IPS-18a (cell line): ENCODE data around the gene TSC1.

Experiments used
- H3K27ac ChIP-seq: one replicate; pipeline ENCODE4 v1.5.1; 2013; ENCODE audit warnings: low read length
- H3K27me3 ChIP-seq: one replicate; pipeline ENCODE4 v1.6.1; 2013; ENCODE audit warnings: mild to moderate bottlenecking, low read length; ENCODE audit not compliant: control insufficient read depth, insufficient read depth
- H3K36me3 ChIP-seq: one replicate; pipeline ENCODE4 v1.6.1; 2013; ENCODE audit warnings: low read depth, low read length; ENCODE audit not compliant: control insufficient read depth
- H3K4me1 ChIP-seq: one replicate; pipeline ENCODE4 v1.6.1; 2013; ENCODE audit warnings: low read depth, low read length; ENCODE audit not compliant: control insufficient read depth
- H3K4me3 ChIP-seq: one replicate; pipeline ENCODE4 v1.5.1; 2013; ENCODE audit warnings: low read length
- H3K9ac ChIP-seq: one replicate; pipeline ENCODE4 v1.6.1; 2013; ENCODE audit warnings: mild to moderate bottlenecking, low read length, moderate library complexity
- H3K9me3 ChIP-seq: one replicate; pipeline ENCODE4 v1.6.1; 2013; ENCODE audit warnings: low read depth, low read length; ENCODE audit not compliant: control insufficient read depth

Gene TSC1

GRCh38 chr9:132864691-132865090 lies 79.7 kb downstream of the TSC1 start:
- Histone ChIP-seq H3K36me3 (no peaks in the 10 kb centered on the region), H3K4me1 (peaks cover 3% of the 10 kb centered on the region)

GRCh38 chr9:132864277-132864676 lies 80.1 kb downstream of the TSC1 start:
- no peak overlapping the region for H3K27ac ChIP-seq
- H3K9me3 ChIP-seq: no peaks in the 10 kb centered on the region
- H3K4me3 ChIP-seq: no peak overlapping the region
- no peaks in the 10 kb centered on the region for H3K36me3 ChIP-seq
- H3K27me3 ChIP-seq: no peaks in the 10 kb centered on the region
- H3K4me1 ChIP-seq: peaks cover 3% of the 10 kb centered on the region
- no peak overlapping the region for H3K9ac ChIP-seq

More at GRCh38 chr9:132864691-132865090, 79.7 kb downstream of the TSC1 start:
- Histone ChIP-seq H3K4me3 (no peak overlapping the region), H3K27me3 (no peaks in the 10 kb centered on the region), H3K27ac (no peak overlapping the region), H3K9ac (no peak overlapping the region), H3K9me3 (no peaks in the 10 kb centered on the region)

DNA sequence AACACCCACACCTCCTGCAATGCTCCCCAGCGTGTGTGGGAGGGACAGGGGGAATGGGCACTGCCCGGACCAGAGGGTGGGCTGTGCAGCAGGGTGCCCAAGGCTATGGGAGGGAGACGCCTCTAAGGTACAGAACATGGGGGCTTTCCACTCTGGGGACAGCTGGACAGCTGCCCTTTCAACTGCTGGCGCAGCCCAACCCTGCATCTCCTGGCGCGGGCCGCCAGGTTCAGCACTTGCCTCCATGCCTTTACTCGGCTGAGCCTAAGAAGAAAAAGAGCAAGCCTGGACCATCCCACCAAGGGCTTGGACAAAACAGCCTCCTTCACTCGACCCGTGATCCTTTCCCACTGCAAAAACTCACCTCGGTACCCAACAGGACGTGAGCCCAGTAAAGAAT lies 81.3 kb downstream of the TSC1 start:
- Histone ChIP-seq H3K36me3 (no peaks in the 10 kb centered on the region), H3K9me3 (no peaks in the 10 kb centered on the region), H3K27ac (no peak overlapping the region), H3K4me3 (no peak overlapping the region), H3K9ac (no peak overlapping the region), H3K27me3 (no peaks in the 10 kb centered on the region), H3K4me1 (peaks cover 3% of the 10 kb centered on the region)

- Histone ChIP-seq H3K4me1 (peaks cover 5% of the 10 kb centered on the region), H3K36me3 (no peaks in the 10 kb centered on the region), H3K27me3 (no peaks in the 10 kb centered on the region), H3K9ac (no peak overlapping the region), H3K27ac (no peak overlapping the region), H3K4me3 (no peak overlapping the region), H3K9me3 (no peaks in the 10 kb centered on the region)
Measured at GRCh38 chr9:132862533-132862932, 81.9 kb downstream of the TSC1 start.

DNA sequence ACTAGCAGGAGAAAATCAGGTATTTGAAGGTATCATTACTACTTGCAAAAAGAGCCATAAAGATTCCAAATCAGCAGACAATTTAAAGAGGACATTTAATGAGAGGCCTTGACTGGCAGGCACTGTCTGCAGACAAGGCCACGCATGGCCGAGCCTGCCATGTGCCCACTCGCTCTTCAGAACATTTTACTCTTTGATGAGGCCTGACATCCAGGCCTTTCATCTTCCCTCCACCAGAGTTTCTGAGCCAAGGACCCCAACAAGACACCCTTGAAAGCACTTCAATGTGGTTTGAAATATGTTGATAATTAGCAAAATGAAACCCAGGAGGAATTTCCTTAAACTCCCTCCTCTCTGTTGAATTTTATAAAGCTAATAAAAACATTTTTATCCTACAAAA lies 82.8 kb downstream of the TSC1 start:
- H3K9me3 ChIP-seq: no peaks in the 10 kb centered on the region
- no peak overlapping the region for H3K9ac ChIP-seq
- no peaks in the 10 kb centered on the region for H3K27me3 ChIP-seq

GRCh38 chr9:132858751-132859150 lies 85.7 kb downstream of the TSC1 start:
- H3K9me3 ChIP-seq: no peaks in the 10 kb centered on the region
- H3K27ac ChIP-seq: no peak overlapping the region
- H3K36me3 ChIP-seq: no peaks in the 10 kb centered on the region
- no peaks in the 10 kb centered on the region for H3K27me3 ChIP-seq
- peaks cover 7% of the 10 kb centered on the region for H3K4me1 ChIP-seq
- no peak overlapping the region for H3K4me3 ChIP-seq
- H3K9ac ChIP-seq: no peak overlapping the region

More for the DNA sequence above, 82.8 kb downstream of the TSC1 start:
- no peak overlapping the region for H3K27ac ChIP-seq
- peaks cover 10% of the 10 kb centered on the region for H3K4me1 ChIP-seq
- H3K4me3 ChIP-seq: no peak overlapping the region
- no peaks in the 10 kb centered on the region for H3K36me3 ChIP-seq

DNA sequence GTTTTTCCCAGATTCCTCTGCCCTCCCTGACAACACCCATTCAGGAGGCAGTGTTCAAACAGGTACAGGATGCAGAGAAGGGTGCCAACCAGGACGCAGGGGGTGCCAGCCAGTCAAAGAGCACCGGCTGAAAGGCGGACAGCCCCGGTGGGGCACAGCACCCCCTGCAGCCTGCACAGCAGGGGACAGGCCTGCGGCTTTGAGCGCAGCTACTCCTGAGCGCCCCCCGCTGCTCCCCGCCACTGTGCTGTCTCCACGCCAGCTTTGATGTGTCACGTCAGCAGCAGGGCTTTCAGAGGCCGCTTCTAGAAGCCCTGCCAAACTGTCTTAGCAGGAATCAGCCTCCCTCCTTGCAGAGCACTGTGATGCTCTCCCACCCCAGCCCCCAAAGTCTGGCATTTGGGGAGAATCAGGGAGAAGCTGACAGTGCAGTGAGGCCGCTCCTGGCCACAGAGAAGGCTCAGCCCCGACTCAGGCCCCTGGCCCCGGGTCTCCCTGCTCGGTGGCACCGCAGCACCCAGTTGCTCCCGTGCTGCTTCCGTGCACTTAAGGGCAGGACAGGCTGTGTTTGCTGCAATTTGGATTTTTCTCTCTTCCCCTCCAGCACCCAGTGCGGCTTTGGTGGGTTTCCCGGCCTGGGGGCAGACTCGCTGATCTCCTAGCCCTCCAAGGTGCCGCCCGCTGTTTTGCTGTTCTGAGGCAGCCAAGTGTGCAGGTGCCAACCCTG lies 86.6 kb downstream of the TSC1 start:
- Histone ChIP-seq H3K9ac (no peak overlapping the region), H3K36me3 (no peaks in the 10 kb centered on the region), H3K27me3 (no peaks in the 10 kb centered on the region), H3K27ac (no peak overlapping the region), H3K4me3 (no peak overlapping the region), H3K4me1 (peaks cover 7% of the 10 kb centered on the region), H3K9me3 (no peaks in the 10 kb centered on the region)

GRCh38 chr9:132857031-132857430 lies 87.4 kb downstream of the TSC1 start:
- H3K9me3 ChIP-seq: no peaks in the 10 kb centered on the region
- H3K4me3 ChIP-seq: no peak overlapping the region
- no peaks in the 10 kb centered on the region for H3K27me3 ChIP-seq
- no peak overlapping the region for H3K9ac ChIP-seq
- H3K36me3 ChIP-seq: no peaks in the 10 kb centered on the region
- H3K4me1 ChIP-seq: peaks cover 7% of the 10 kb centered on the region
- H3K27ac ChIP-seq: no peak overlapping the region

- Histone ChIP-seq H3K9me3 (no peaks in the 10 kb centered on the region), H3K4me1 (peaks cover 7% of the 10 kb centered on the region), H3K36me3 (no peaks in the 10 kb centered on the region), H3K4me3 (no peak overlapping the region), H3K27ac (no peak overlapping the region), H3K9ac (no peak overlapping the region), H3K27me3 (no peaks in the 10 kb centered on the region)
Measured at GRCh38 chr9:132855904-132856303, 88.5 kb downstream of the TSC1 start.

DNA sequence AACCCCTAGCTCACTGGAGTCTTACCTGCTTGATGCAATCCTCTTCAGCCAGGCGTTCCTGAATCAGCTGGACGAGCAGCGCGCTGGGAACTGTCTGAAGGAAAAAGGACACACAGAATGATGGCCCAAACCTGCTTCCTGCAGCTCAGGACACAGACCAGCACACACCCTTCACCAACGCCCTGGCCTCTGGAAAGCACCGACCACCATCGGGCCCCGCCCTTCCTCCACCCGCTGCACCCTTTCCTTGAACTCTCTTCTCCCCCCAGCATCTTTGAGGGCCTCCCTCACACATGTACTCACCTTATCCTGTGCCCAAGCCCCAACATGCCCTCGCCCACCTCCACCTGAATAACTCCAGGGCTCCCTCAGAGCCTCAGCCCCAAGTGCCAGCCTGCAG lies 89.6 kb downstream of the TSC1 start:
- no peak overlapping the region for H3K4me3 ChIP-seq
- no peaks in the 10 kb centered on the region for H3K27me3 ChIP-seq
- no peaks in the 10 kb centered on the region for H3K36me3 ChIP-seq
- peaks cover 7% of the 10 kb centered on the region for H3K4me1 ChIP-seq
- H3K27ac ChIP-seq: no peak overlapping the region
- no peak overlapping the region for H3K9ac ChIP-seq
- H3K9me3 ChIP-seq: no peaks in the 10 kb centered on the region

DNA sequence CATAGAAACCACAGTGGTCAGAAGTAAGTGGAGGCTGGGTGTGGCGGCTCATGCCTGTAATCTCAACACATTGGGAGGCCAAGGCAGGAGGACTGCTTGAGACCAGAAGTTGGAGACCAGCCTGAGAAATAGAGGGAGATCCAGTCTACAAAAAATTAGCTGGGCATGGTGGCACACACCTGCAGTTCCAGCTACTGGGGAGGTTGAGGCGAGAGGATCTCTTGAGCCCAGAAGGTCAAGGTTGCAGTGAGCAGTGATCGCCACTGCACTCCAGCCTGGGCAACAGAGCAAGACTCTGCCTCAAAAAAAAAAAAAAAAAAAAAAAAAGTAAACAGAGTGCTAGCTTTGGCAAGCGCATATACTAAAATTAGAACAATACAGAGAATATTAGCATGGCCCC lies 90.9 kb downstream of the TSC1 start:
- no peak overlapping the region for H3K4me3 ChIP-seq
- H3K9me3 ChIP-seq: no peaks in the 10 kb centered on the region
- H3K4me1 ChIP-seq: peaks cover 7% of the 10 kb centered on the region
- no peaks in the 10 kb centered on the region for H3K27me3 ChIP-seq
- no peak overlapping the region for H3K9ac ChIP-seq
- H3K27ac ChIP-seq: no peak overlapping the region
- H3K36me3 ChIP-seq: no peaks in the 10 kb centered on the region

- Histone ChIP-seq H3K4me1 (no peaks in the 10 kb centered on the region), H3K9me3 (no peaks in the 10 kb centered on the region), H3K27ac (no peak overlapping the region), H3K36me3 (no peaks in the 10 kb centered on the region), H3K27me3 (no peaks in the 10 kb centered on the region), H3K9ac (no peak overlapping the region), H3K4me3 (no peak overlapping the region)
Measured at GRCh38 chr9:132849185-132849706, 95.2 kb downstream of the TSC1 start.
